H1 (cell line): Measurements from ENCODE around the gene SCAPER. TPM values are rescaled to one million over a fixed set of nuclear protein-coding genes. Genes with fewer than 3 reads are reported as not detected.

Experiments
- CTCF ChIA-PET: fragments of 300-600 bp; sonication (Branson Sonifier 250); formaldehyde crosslinking; loops from one replicate; lab custom pipeline; 2021; ENCODE audit not compliant: partially characterized antibody; lab: Charles Lee
- POLR2A ChIA-PET: fragments of 300-600 bp; sonication (Branson Sonifier 250); formaldehyde crosslinking; loops from one replicate; lab custom pipeline; 2021; ENCODE audit warnings: inconsistent platforms; ENCODE audit not compliant: partially characterized antibody; lab: Charles Lee
- DNase-seq, 2 experiments: peaks; one replicate each; pipeline versions ENCODE4 v3.0.0 to v3.0.0-alpha.2; 2010 to 2022; ENCODE audit warnings: low spot score in 2 of 2, low read depth in 1 of 2, mixed read lengths in 1 of 2
- FAIRE-seq: peaks from 2 replicates; lab custom pipeline; 2011; peaks lifted over from hg19 to GRCh38; lab: Jason Lieb, UNC
- H2AFZ ChIP-seq: 2 replicates; pipeline ENCODE4 v1.8.1; 2012; ENCODE audit warnings: low read length, inconsistent platforms
- H2AK5ac ChIP-seq: 2 replicates; pipeline ENCODE4 v1.6.1; 2013; ENCODE audit warnings: low read depth, low read length
- H2BK120ac ChIP-seq: replicated peaks from 2 replicates; pipeline ENCODE3; 2013; ENCODE audit warnings: low read depth, low read length, inconsistent platforms
- H2BK12ac ChIP-seq: 2 replicates; pipeline ENCODE4 v1.6.1; 2013; ENCODE audit warnings: low read depth, low read length
- H2BK15ac ChIP-seq: 2 replicates; pipeline ENCODE4 v1.6.1; 2013; ENCODE audit warnings: low read length
- H2BK20ac ChIP-seq: 2 replicates; pipeline ENCODE4 v1.6.1; 2013; ENCODE audit warnings: low read length
- H2BK5ac ChIP-seq: 2 replicates; pipeline ENCODE4 v1.6.1; 2013; ENCODE audit warnings: low read depth, low read length
- H3K14ac ChIP-seq: 2 replicates; pipeline ENCODE4 v1.6.1; 2013; ENCODE audit warnings: inconsistent platforms; ENCODE audit not compliant: insufficient read length
- H3K18ac ChIP-seq: 2 replicates; pipeline ENCODE4 v1.6.1; 2013; ENCODE audit warnings: low read length; ENCODE audit errors: extremely low read depth
- H3K23ac ChIP-seq: 2 replicates; pipeline ENCODE4 v1.6.1; 2013; ENCODE audit warnings: inconsistent platforms; ENCODE audit not compliant: insufficient read length
- H3K23me2 ChIP-seq: 2 replicates; pipeline ENCODE4 v1.6.1; 2013; ENCODE audit warnings: low read depth, low read length
- H3K27ac ChIP-seq: 2 replicates; pipeline ENCODE4 v1.6.1; 2011; ENCODE audit warnings: low read depth, low read length, inconsistent platforms
- H3K27me3 ChIP-seq, 4 experiments: replicated peaks in 1 of 4; 1 replicate in 1 of 4; 2 replicates in 3 of 4; pipeline versions ENCODE4 v1.6.1 to v1.8.1; 2011 to 2013; ENCODE audit warnings: low read length in 3 of 4, mild to moderate bottlenecking in 3 of 4, inconsistent platforms in 2 of 4, mixed read lengths in 2 of 4, moderate library complexity in 1 of 4; ENCODE audit not compliant: control insufficient read depth in 3 of 4, insufficient read depth in 3 of 4; ENCODE audit errors: extremely low read depth in 1 of 4
- H3K36me3 ChIP-seq, 4 experiments: 2 replicates each; pipeline versions ENCODE4 v1.6.1 to v1.8.1; 2011 to 2013; ENCODE audit warnings: mild to moderate bottlenecking in 4 of 4, low read length in 3 of 4, moderate library complexity in 2 of 4, control low read depth in 1 of 4, inconsistent platforms in 1 of 4; ENCODE audit not compliant: insufficient read depth in 4 of 4, control insufficient read depth in 2 of 4
- H3K4ac ChIP-seq: replicated peaks from 2 replicates; pipeline ENCODE3; 2013; ENCODE audit warnings: low read length, low read depth, mixed read lengths, inconsistent platforms; ENCODE audit not compliant: insufficient read length
- H3K4me1 ChIP-seq, 4 experiments: replicated peaks in 1 of 4; 1 replicate in 1 of 4; 2 replicates in 3 of 4; pipeline versions ENCODE4 v1.6.1 to v1.8.1; 2011 to 2013; ENCODE audit warnings: low read length in 3 of 4, inconsistent platforms in 2 of 4, mixed read lengths in 1 of 4; ENCODE audit not compliant: insufficient read depth in 4 of 4, control insufficient read depth in 3 of 4
- H3K4me2 ChIP-seq, 2 experiments: 2 replicates each; pipeline versions ENCODE4 v1.6.1 to v1.8.1; 2011 to 2013; ENCODE audit warnings: low read depth in 2 of 2, low read length in 2 of 2, control low read depth in 1 of 2, inconsistent platforms in 1 of 2, mild to moderate bottlenecking in 1 of 2; ENCODE audit not compliant: insufficient read depth in 1 of 2
- H3K4me3 ChIP-seq, 4 experiments: fragments of 200-600, 300-600 bp in 1 of 4; sonication (generic), shearing (Covaris generic), sonication (Bioruptor Twin) in 1 of 4; 2 replicates each; pipeline versions ENCODE4 v1.5.1 to v1.8.1; 2011 to 2016; ENCODE audit warnings: low read length in 4 of 4, low read depth in 3 of 4, control low read depth in 2 of 4, inconsistent platforms in 2 of 4, mild to moderate bottlenecking in 2 of 4, mixed read lengths in 1 of 4, moderate library complexity in 1 of 4; ENCODE audit not compliant: insufficient read depth in 2 of 4; ENCODE audit errors: extremely low read depth in 1 of 4
- H3K56ac ChIP-seq: replicated peaks from 2 replicates; pipeline ENCODE3; 2013; ENCODE audit warnings: low read depth, mild to moderate bottlenecking, mixed read lengths, low read length, inconsistent platforms; ENCODE audit not compliant: insufficient read length
- H3K79me1 ChIP-seq: 2 replicates; pipeline ENCODE4 v1.6.1; 2013; ENCODE audit warnings: low read depth, low read length, control low read depth
- H3K79me2 ChIP-seq, 2 experiments: 2 replicates each; pipeline versions ENCODE4 v1.6.1 to v1.8.1; 2012 to 2013; ENCODE audit warnings: low read length in 2 of 2, mild to moderate bottlenecking in 2 of 2, inconsistent platforms in 1 of 2; ENCODE audit not compliant: insufficient read depth in 2 of 2, control insufficient read depth in 1 of 2
- H3K9ac ChIP-seq, 4 experiments: replicated peaks in 1 of 4; 1 replicate in 1 of 4; 2 replicates in 3 of 4; pipeline versions ENCODE4 v1.6.1 to v1.8.1; 2011 to 2013; ENCODE audit warnings: low read depth in 3 of 4, low read length in 3 of 4, control low read depth in 2 of 4, mild to moderate bottlenecking in 2 of 4, moderate library complexity in 2 of 4, inconsistent platforms in 1 of 4; ENCODE audit errors: extremely low read depth in 1 of 4
- H3K9me3 ChIP-seq, 2 experiments: 2 replicates each; pipeline versions ENCODE4 v1.6.1 to v1.8.1; 2012 to 2013; ENCODE audit warnings: mild to moderate bottlenecking in 2 of 2, moderate library complexity in 2 of 2, control low read depth in 1 of 2, inconsistent platforms in 1 of 2, low read depth in 1 of 2, low read length in 1 of 2, mixed read lengths in 1 of 2; ENCODE audit not compliant: insufficient read depth in 2 of 2
- H4K20me1 ChIP-seq, 2 experiments: replicated peaks in 1 of 2; 2 replicates each; pipeline versions ENCODE3 to v1.8.1; 2011 to 2013; ENCODE audit warnings: inconsistent platforms in 2 of 2, low read length in 2 of 2, mild to moderate bottlenecking in 1 of 2; ENCODE audit not compliant: insufficient read depth in 2 of 2, control insufficient read depth in 1 of 2
- H4K5ac ChIP-seq: 2 replicates; pipeline ENCODE4 v1.6.1; 2013; ENCODE audit warnings: low read length, low read depth, mixed read lengths, inconsistent platforms; ENCODE audit not compliant: insufficient read length
- H4K8ac ChIP-seq: 2 replicates; pipeline ENCODE4 v1.8.0; 2013; ENCODE audit warnings: mild to moderate bottlenecking, moderate library complexity, low read length, inconsistent platforms; ENCODE audit not compliant: insufficient read depth; ENCODE audit errors: extremely low read depth
- H4K91ac ChIP-seq: replicated peaks from 2 replicates; pipeline ENCODE3; 2013; ENCODE audit warnings: low read length, mixed read lengths, inconsistent platforms; ENCODE audit not compliant: insufficient read length
- BACH1 ChIP-seq: IDR thresholded peaks from 2 replicates; pipeline ENCODE4 v1.6.1; 2012; ENCODE audit warnings: low read length, improper control_type of control experiment
- BCL11A ChIP-seq, 2 experiments: IDR thresholded peaks; one replicate each; pipeline ENCODE4 v1.6.1; 2011; ENCODE audit warnings: low read depth in 2 of 2, low read length in 2 of 2, mild to moderate bottlenecking in 2 of 2
- CBX5 ChIP-seq: fragments of 300-800, 300-1000 bp; sonication (generic); IDR thresholded peaks from 2 replicates; pipeline ENCODE4 v1.7.1; 2016; ENCODE audit warnings: antibody characterized with exemption, low read length, low read depth
- FOSL1 ChIP-seq: IDR thresholded peaks from 2 replicates; pipeline ENCODE4 v1.6.1; 2011; ENCODE audit warnings: mild to moderate bottlenecking, low read depth, low read length, moderate library complexity; ENCODE audit not compliant: insufficient read depth
- KDM5A ChIP-seq: fragments of 200-600 bp; IDR thresholded peaks from 2 replicates; pipeline ENCODE4 v1.7.1; 2012; ENCODE audit warnings: mild to moderate bottlenecking, low read length, inconsistent platforms, mixed read lengths
- MAFK ChIP-seq: IDR thresholded peaks from 2 replicates; pipeline ENCODE4 v1.6.1; 2012; ENCODE audit warnings: low read depth, mild to moderate bottlenecking, improper control_type of control experiment, low read length
- POLR2AphosphoS5 ChIP-seq: IDR thresholded peaks from 2 replicates; pipeline ENCODE4 v1.6.1; 2011; ENCODE audit warnings: low read depth, low read length
- RFX5 ChIP-seq: IDR thresholded peaks from 2 replicates; pipeline ENCODE4 v1.6.1; 2011; ENCODE audit warnings: low read depth, low read length, improper control_type of control experiment, borderline replicate concordance
- SAP30 ChIP-seq: fragments of 300-600 bp; sonication (generic); IDR thresholded peaks from 2 replicates; pipeline ENCODE4 v1.7.1; 2012; ENCODE audit warnings: low read length, moderate library complexity, mild to moderate bottlenecking, inconsistent platforms; ENCODE audit not compliant: insufficient read depth, insufficient replicate concordance
- TAF7 ChIP-seq: optimal IDR thresholded peaks from 2 replicates; pipeline ENCODE3; 2011; ENCODE audit warnings: low read depth, mild to moderate bottlenecking, inconsistent platforms, low read length, moderate library complexity, borderline replicate concordance
- WGBS, 2 experiments: shearing (Covaris generic) in 1 of 2; methylation state at CpG; one replicate each; pipeline versions ENCODE4 v1.1.6 to v1.1.7; 2013 to 2015; ENCODE audit warnings: low lambda C conversion rate in 2 of 2, mixed read lengths in 2 of 2, inconsistent platforms in 1 of 2, low coverage in 1 of 2, missing lambda C conversion rate in 1 of 2; ENCODE audit not compliant: insufficient replicate concordance in 2 of 2, insufficient coverage in 1 of 2, insufficient read length in 1 of 2; ENCODE audit errors: extremely low coverage in 1 of 2, missing lambda C conversion rate in 1 of 2; 5-methylcytosine and 5-hydroxymethylcytosine counted together
- polyA plus RNA-seq, 7 experiments: library from polyadenylated mRNA; depleted of rRNA in 3 of 7; stranded (reverse) in 5 of 7; unstranded in 2 of 7; fragments of >200 nt in 5 of 7; fragments of 200-250 nt in 2 of 7; gene quantifications; 1 replicate in 5 of 7; 2 replicates in 1 of 7; 4 replicates in 1 of 7; pipeline versions ENCODE4 v1.2.1 to v1.2.3, GENCODE V29; 2011 to 2013; ENCODE audit warnings: missing spikeins in 2 of 7, mixed read lengths in 2 of 7
- total RNA-seq: library from RNA; stranded (reverse); fragmentation: NEBNext Ultra II Directional; extraction: Animal tissue kit (Norgen Biotek cat#: 25700); gene quantifications from 2 replicates; pipeline ENCODE4 v1.2.1, GENCODE V29; 2021

Gene SCAPER
- total and polyA plus RNA-seq, 2 of the 8 experiments (the other 6 are each of a cell fraction or from before 2014, with no cell fraction given), result 1.6 to 6.8 TPM

- no peaks in the 10 kb centered on the region for H3K27me3 ChIP-seq
- TF ChIP-seq CBX5 (no peak), RFX5 (no peak), MAFK (no peak), FOSL1 (no peak), BCL11A (IDR thresholded peaks at IDR 0.05; ENCODE audit: low read depth in 2 of 2, low read length in 2 of 2) (no peak), SAP30 (no peak), TAF7 (no peak), KDM5A (no peak), POLR2AphosphoS5 (no peak), BACH1 (no peak)
- ChIA-PET POLR2A (no interaction called here), CTCF (no interaction called here)
- no peak overlapping the region for H2BK120ac ChIP-seq
- no peak overlapping the region for H2BK12ac ChIP-seq
- no peak overlapping the region for H3K14ac ChIP-seq
- H4K5ac ChIP-seq, result no peak overlapping the region
- no peak overlapping the region for H3K23ac ChIP-seq
- no peaks in the 10 kb centered on the region; the same call in 1 of the 2 replicates for H3K79me1 ChIP-seq
- H2BK5ac ChIP-seq, result no peak overlapping the region
- H3K4ac ChIP-seq, result no peak overlapping the region
- H2AFZ ChIP-seq, result no peak overlapping the region
- no peak for DNase-seq
- H2BK15ac ChIP-seq, result no peak overlapping the region
- H4K91ac ChIP-seq, result no peak overlapping the region
- WGBS, 2 experiments, result 90% methylated on average over 2 of the region's 2 CpGs; no CpG with 5 or more reads in 1 of the 2 experiments
- no peak overlapping the region for H2BK20ac ChIP-seq
- peaks cover 2 to 6% of the 10 kb centered on the region in 2 experiments; a peak in 3 of 4 replicates for H3K9me3 ChIP-seq
- H3K18ac ChIP-seq, result no peak overlapping the region
- no peak for FAIRE-seq
- no peaks in the 10 kb centered on the region for H4K20me1 ChIP-seq
- no peaks in the 10 kb centered on the region for H3K23me2 ChIP-seq
- H3K9ac ChIP-seq, result no peak overlapping the region
- no peak overlapping the region for H3K27ac ChIP-seq
- no peaks in the 10 kb centered on the region for H3K4me1 ChIP-seq
- H4K8ac ChIP-seq, result no peak overlapping the region
- H3K4me2 ChIP-seq, result no peak overlapping the region
- H3K79me2 ChIP-seq, result no peaks in the 10 kb centered on the region
- H3K36me3 ChIP-seq, result no peaks in the 10 kb centered on the region
- no peak overlapping the region for H2AK5ac ChIP-seq
- H3K4me3 ChIP-seq, result no peak overlapping the region
- no peak overlapping the region for H3K56ac ChIP-seq
These were observed 11.0 kb downstream of the SCAPER start for GRCh38 chr15:76894174-76894573.
